GM12873 (cell line): Measurements from ENCODE around the gene STRBP.

Experiments
- TF ChIP-seq, protein P1 (sequence below): IDR thresholded peaks from 2 replicates; pipeline ENCODE4 v1.5.1; 2012; ENCODE audit warnings: low read depth, mild to moderate bottlenecking, moderate library complexity, low read length, control low read depth; ENCODE audit not compliant: insufficient read depth; ENCODE audit errors: missing control alignments

STRBP gene

DNA sequence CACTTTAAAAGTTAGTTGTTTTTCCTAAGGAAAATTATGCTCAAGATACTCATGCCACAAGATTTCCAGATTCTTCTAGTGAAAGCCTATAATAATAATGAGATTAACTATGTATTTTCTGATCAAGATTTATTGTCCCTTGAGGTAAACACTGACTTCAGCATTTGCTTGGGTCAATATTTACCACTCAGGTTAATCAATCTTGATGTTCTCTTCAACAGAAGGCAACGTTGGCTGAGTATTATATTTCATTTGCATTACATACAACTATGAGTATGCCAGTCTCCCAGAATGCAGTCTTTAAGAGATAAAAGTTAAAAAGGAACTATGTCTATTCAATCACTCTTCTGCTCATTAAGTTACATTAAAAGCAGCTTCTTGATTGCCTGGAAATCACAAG, 119.3 kb downstream of the STRBP start:
- TF ChIP-seq, protein P1, sequence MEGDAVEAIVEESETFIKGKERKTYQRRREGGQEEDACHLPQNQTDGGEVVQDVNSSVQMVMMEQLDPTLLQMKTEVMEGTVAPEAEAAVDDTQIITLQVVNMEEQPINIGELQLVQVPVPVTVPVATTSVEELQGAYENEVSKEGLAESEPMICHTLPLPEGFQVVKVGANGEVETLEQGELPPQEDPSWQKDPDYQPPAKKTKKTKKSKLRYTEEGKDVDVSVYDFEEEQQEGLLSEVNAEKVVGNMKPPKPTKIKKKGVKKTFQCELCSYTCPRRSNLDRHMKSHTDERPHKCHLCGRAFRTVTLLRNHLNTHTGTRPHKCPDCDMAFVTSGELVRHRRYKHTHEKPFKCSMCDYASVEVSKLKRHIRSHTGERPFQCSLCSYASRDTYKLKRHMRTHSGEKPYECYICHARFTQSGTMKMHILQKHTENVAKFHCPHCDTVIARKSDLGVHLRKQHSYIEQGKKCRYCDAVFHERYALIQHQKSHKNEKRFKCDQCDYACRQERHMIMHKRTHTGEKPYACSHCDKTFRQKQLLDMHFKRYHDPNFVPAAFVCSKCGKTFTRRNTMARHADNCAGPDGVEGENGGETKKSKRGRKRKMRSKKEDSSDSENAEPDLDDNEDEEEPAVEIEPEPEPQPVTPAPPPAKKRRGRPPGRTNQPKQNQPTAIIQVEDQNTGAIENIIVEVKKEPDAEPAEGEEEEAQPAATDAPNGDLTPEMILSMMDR = no peak

DNA sequence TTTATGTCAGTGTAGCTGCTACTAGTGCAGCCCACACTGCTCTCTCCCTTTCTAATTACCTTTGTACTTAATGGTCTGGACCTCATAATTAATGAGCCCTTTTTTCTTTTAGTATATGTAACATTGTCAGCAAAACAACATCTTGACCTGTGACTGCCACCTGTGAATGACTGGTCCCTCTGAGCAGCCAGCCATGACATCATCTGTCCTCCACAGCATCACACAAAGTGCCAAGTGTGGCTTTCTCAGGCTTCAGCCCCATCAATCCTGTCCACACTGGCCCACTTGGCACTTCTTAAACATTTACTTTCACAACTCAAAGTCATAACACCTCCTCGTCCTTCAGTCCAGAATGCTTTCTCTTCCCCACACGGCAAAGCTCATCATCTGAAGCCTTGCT, 130.2 kb downstream of the STRBP start:
- TF ChIP-seq, protein P1 = no peak

DNA sequence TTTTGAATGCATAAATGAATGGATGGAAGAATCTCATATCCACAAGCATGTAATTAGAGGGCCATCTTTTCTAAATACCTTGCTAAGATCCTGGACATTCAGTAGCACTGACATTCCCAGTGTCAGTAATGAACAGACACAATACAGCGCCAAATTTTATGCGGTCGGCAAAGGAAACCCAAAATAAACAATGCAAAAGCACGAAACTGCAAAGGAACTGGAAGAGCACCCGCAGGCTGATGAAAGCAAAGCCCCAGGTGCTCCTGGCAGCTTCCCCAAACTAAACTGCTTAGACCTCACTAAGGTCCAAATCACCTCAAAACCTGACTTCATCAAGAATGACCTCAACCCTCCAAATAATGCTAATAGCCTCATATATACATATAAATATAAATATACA, 133.0 kb downstream of the STRBP start:
- TF ChIP-seq, protein P1 = no peak

- TF ChIP-seq, protein P1 = no peak
Observed at GRCh38 chr9:123132696-123133095, 135.7 kb downstream of the STRBP start.

GRCh38 chr9:123131993-123132392, 136.4 kb downstream of the STRBP start:
- TF ChIP-seq, protein P1 = no peak

DNA sequence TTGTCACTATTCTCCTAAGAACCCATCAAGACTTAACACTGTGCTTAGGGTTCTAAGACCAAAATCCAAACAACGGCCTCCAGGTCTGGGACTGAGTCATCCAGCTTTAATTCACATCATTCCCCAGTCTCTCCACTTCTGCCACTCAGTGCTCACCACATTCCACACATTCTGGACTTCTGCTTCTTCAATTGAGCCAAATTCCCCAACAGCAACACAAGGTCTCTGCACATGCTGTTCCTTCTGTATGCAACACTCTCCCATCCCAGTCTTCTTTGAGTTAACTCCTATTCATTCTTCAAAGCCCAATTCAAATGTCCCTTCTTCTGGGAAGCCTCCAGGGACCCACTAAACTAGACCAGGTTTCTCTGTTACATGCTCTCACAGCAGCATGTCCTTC, 137.1 kb downstream of the STRBP start:
- TF ChIP-seq, protein P1 = no peak

DNA sequence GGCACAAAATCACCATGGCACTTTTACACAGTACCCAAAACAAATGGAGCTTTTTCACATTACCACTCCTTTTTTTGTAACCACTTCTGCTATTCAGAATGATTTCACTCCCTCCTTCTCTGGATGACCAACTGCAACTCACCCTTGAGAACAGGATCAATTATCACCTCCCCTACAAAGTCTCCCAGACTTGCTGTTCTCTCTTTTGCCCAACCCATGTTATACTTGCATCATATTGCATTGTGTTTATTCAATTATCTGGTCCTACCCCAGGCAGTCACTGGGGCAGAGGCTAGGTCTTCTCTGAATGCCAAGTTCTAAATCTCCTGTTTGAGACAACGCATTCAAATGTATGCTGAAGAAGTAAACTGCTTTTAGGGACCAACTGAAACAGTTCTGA, 139.0 kb downstream of the STRBP start:
- TF ChIP-seq, protein P1 = no peak
